Omental fat pad (tissue), 4 donors: ENCODE measurements around the gene ITPR3. TPM values are rescaled to one million over a fixed set of nuclear protein-coding genes. Genes with fewer than 3 reads are reported as not detected.

Experiments used
- ATAC-seq: fragments of 150-250 bp; one replicate; pipeline ENCODE4 v1.9.1; 2016; ENCODE audit warnings: mild to moderate bottlenecking, moderate library complexity; ENCODE audit not compliant: low FRiP score
- DNase-seq: peaks from one replicate; pipeline ENCODE4 v3.0.0-alpha.2; 2019; ENCODE audit warnings: low spot score
- CTCF ChIP-seq, 3 donors: fragments of 450-650 bp; IDR thresholded peaks; one replicate each; pipeline ENCODE4 v1.5.1; 2016 to 2017; ENCODE audit warnings: antibody characterized with exemption in 3 of 3, mild to moderate bottlenecking in 3 of 3, moderate library complexity in 2 of 3
- total RNA-seq, 4 donors: library from RNA; depleted of rRNA; stranded (reverse); fragments of >200 nt; gene quantifications; one replicate each; pipeline ENCODE4 v1.1.0, GENCODE V29; 2016

ITPR3 gene
- total RNA-seq, 4 donors from 2014 or later, result 25.7 to 62.0 (median 35.9) TPM

GRCh38 chr6:33738153-33738552 is 117.0 kb downstream of the ITPR3 start:
- no peak for ATAC-seq
- DNase-seq, result no peak
- TF ChIP-seq CTCF (IDR thresholded peaks at IDR 0.05), result no peak

GRCh38 chr6:33738879-33739278 is 117.8 kb downstream of the ITPR3 start:
- TF ChIP-seq CTCF (IDR thresholded peaks at IDR 0.05), result no peak
- ATAC-seq (no peak), DNase-seq (no peak)

- no peak for ATAC-seq
- TF ChIP-seq CTCF (IDR thresholded peaks at IDR 0.05), result no peak
- DNase-seq, result no peak
Observed at GRCh38 chr6:33739571-33739970, 118.4 kb downstream of the ITPR3 start.

- no peak for ATAC-seq
- no peak for TF ChIP-seq CTCF (IDR thresholded peaks at IDR 0.05)
Observed at GRCh38 chr6:33740204-33740608, 119.1 kb downstream of the ITPR3 start.

GRCh38 chr6:33740794-33741193 is 119.7 kb downstream of the ITPR3 start:
- TF ChIP-seq CTCF (IDR thresholded peaks at IDR 0.05), result no peak
- ATAC-seq (no peak), DNase-seq (no peak)

More at GRCh38 chr6:33740204-33740608, 119.1 kb downstream of the ITPR3 start:
- DNase-seq, result no peak

GRCh38 chr6:33742092-33742491 is 121.0 kb downstream of the ITPR3 start:
- DNase-seq (no peak), ATAC-seq (no peak)
- no peak for TF ChIP-seq CTCF (IDR thresholded peaks at IDR 0.05)

- no peak for TF ChIP-seq CTCF (IDR thresholded peaks at IDR 0.05)
- DNase-seq, result no peak
- peak; percentile 20 for ATAC-seq
Observed at GRCh38 chr6:33742837-33743236, 121.7 kb downstream of the ITPR3 start.
